Hematopoietic multipotent progenitor cell treated with erythropoietin and hydrocortisone succinate and interleukin-3 and kit ligand, for 15 days (in vitro differentiated cells): ENCODE data around the gene FOXG1.

ENCODE experiments used
- DNase-seq: peaks from one replicate; pipeline ENCODE4 v3.0.0-alpha.2; 2015; ENCODE audit warnings: low spot score

FOXG1 gene

GRCh38 chr14:28777471-28778137, 11.0 kb downstream of the FOXG1 start:
- DNase-seq = no peak

GRCh38 chr14:28778138-28779117, 11.8 kb downstream of the FOXG1 start:
- no peak for DNase-seq

GRCh38 chr14:28779456-28779855, 12.9 kb downstream of the FOXG1 start:
- no peak for DNase-seq

GRCh38 chr14:28780843-28781820, 14.5 kb downstream of the FOXG1 start:
- no peak for DNase-seq

- DNase-seq = no peak
Observed at GRCh38 chr14:28782301-28782700, 15.7 kb downstream of the FOXG1 start.

GRCh38 chr14:28783664-28784063, 17.1 kb downstream of the FOXG1 start:
- DNase-seq = no peak

GRCh38 chr14:28784096-28785048, 17.8 kb downstream of the FOXG1 start:
- no peak for DNase-seq

- DNase-seq = no peak
Observed at GRCh38 chr14:28785096-28785952, 18.7 kb downstream of the FOXG1 start.

- DNase-seq = no peak
Observed at GRCh38 chr14:28807518-28807917, 40.9 kb downstream of the FOXG1 start.

- no peak for DNase-seq
Observed at GRCh38 chr14:28813810-28814209, 47.2 kb downstream of the FOXG1 start.
